Measurements from ENCODE around the gene DCUN1D1.

Gene DCUN1D1

GRCh38 chr3:182936239-182936917 lies 44.0 kb downstream of the DCUN1D1 start:
- DNase-seq (ENCODE audit: low spot score): no peak

- DNase-seq (ENCODE audit: low spot score): no peak
Observed at GRCh38 chr3:182935803-182936202, 44.5 kb downstream of the DCUN1D1 start.

- no peak for DNase-seq (ENCODE audit: low spot score)
Observed at GRCh38 chr3:182925944-182926337, 54.4 kb downstream of the DCUN1D1 start.

GRCh38 chr3:182925330-182925943 lies 54.9 kb downstream of the DCUN1D1 start:
- DNase-seq (ENCODE audit: low spot score): no peak

GRCh38 chr3:182921665-182922355 lies 58.5 kb downstream of the DCUN1D1 start:
- DNase-seq (ENCODE audit: low spot score): no peak

GRCh38 chr3:182920515-182921084 lies 59.7 kb downstream of the DCUN1D1 start:
- no peak for DNase-seq (ENCODE audit: low spot score)

GRCh38 chr3:182919866-182920357 lies 60.4 kb downstream of the DCUN1D1 start:
- no peak for DNase-seq (ENCODE audit: low spot score)

GRCh38 chr3:182917134-182917533 lies 63.2 kb downstream of the DCUN1D1 start:
- DNase-seq (ENCODE audit: low spot score): no peak

GRCh38 chr3:182914341-182914740 lies 66.0 kb downstream of the DCUN1D1 start:
- no peak for DNase-seq (ENCODE audit: low spot score)

GRCh38 chr3:182913889-182914288 lies 66.4 kb downstream of the DCUN1D1 start:
- DNase-seq (ENCODE audit: low spot score): no peak

GRCh38 chr3:182912474-182912873 lies 67.9 kb downstream of the DCUN1D1 start:
- no peak for DNase-seq (ENCODE audit: low spot score)

- DNase-seq (ENCODE audit: low spot score): no peak
Observed at GRCh38 chr3:182911782-182912111, 68.6 kb downstream of the DCUN1D1 start.

- no peak for DNase-seq (ENCODE audit: low spot score)
Observed at GRCh38 chr3:182910936-182911781, 69.2 kb downstream of the DCUN1D1 start.

- DNase-seq (ENCODE audit: low spot score): peak; percentile 22
Observed at GRCh38 chr3:182909318-182910040, 70.9 kb downstream of the DCUN1D1 start.

GRCh38 chr3:182908471-182908870 lies 71.9 kb downstream of the DCUN1D1 start:
- DNase-seq (ENCODE audit: low spot score): no peak

GRCh38 chr3:182906036-182906435 lies 74.3 kb downstream of the DCUN1D1 start:
- DNase-seq (ENCODE audit: low spot score): no peak

- DNase-seq (ENCODE audit: low spot score): peak; percentile 50
Observed at GRCh38 chr3:182905623-182906022, 74.7 kb downstream of the DCUN1D1 start.

GRCh38 chr3:182904164-182904563 lies 76.2 kb downstream of the DCUN1D1 start:
- DNase-seq (ENCODE audit: low spot score): no peak

GRCh38 chr3:182902236-182902635 lies 78.1 kb downstream of the DCUN1D1 start:
- DNase-seq (ENCODE audit: low spot score): no peak

- no peak for DNase-seq (ENCODE audit: low spot score)
Observed at GRCh38 chr3:182896553-182896952, 83.8 kb downstream of the DCUN1D1 start.

GRCh38 chr3:182895513-182896112 lies 84.7 kb downstream of the DCUN1D1 start:
- no peak for DNase-seq (ENCODE audit: low spot score)
